Keratinocyte (primary cell): ENCODE results near the gene ATP8A2. TPM values are rescaled to one million over a fixed set of nuclear protein-coding genes. Genes with fewer than 3 reads are reported as not detected.

Experiments
- DNase-seq: peaks from one replicate; pipeline ENCODE4 v3.0.0-alpha.2; 2011; ENCODE audit warnings: low read depth, missing footprints, low spot score
- FAIRE-seq: peaks from 2 replicates; lab custom pipeline; 2011; peaks lifted over from hg19 to GRCh38; lab: Jason Lieb, UNC
- H2AFZ ChIP-seq: 2 replicates; pipeline ENCODE4 v1.6.0; 2012; ENCODE audit warnings: low read length, control low read depth, inconsistent platforms; ENCODE audit not compliant: control insufficient read depth
- H3K27ac ChIP-seq: 2 replicates; pipeline ENCODE4 v1.5.1; 2011; ENCODE audit warnings: low read length; ENCODE audit not compliant: control insufficient read depth, insufficient read depth
- H3K27me3 ChIP-seq: 3 replicates; pipeline ENCODE4 v1.6.0; 2011; ENCODE audit warnings: low read length; ENCODE audit not compliant: control insufficient read depth, insufficient read depth; ENCODE audit errors: extremely low read depth
- H3K36me3 ChIP-seq, 2 experiments: 2 replicates in 1 of 2; 3 replicates in 1 of 2; pipeline ENCODE4 v1.5.1; 2011; ENCODE audit warnings: low read length in 2 of 2, mild to moderate bottlenecking in 1 of 2; ENCODE audit not compliant: control insufficient read depth in 2 of 2, insufficient read depth in 2 of 2; ENCODE audit errors: extremely low read depth in 1 of 2
- H3K4me1 ChIP-seq: 3 replicates; pipeline ENCODE4 v1.5.1; 2011; ENCODE audit warnings: low read length; ENCODE audit not compliant: control insufficient read depth, insufficient read depth; ENCODE audit errors: extremely low read depth
- H3K4me2 ChIP-seq: 3 replicates; pipeline ENCODE4 v1.6.0; 2011; ENCODE audit warnings: low read depth, low read length; ENCODE audit not compliant: control insufficient read depth, insufficient read depth; ENCODE audit errors: extremely low read depth
- H3K4me3 ChIP-seq, 3 experiments: fragments of 200-600 bp in 1 of 3; sonication (generic) in 1 of 3; 2 replicates in 2 of 3; 3 replicates in 1 of 3; pipeline ENCODE4 v1.5.1; 2011 to 2016; ENCODE audit warnings: low read length in 3 of 3, mild to moderate bottlenecking in 3 of 3, control low read depth in 2 of 3, inconsistent platforms in 1 of 3, low read depth in 1 of 3, mixed read lengths in 1 of 3, mixed run types in 1 of 3, moderate library complexity in 1 of 3; ENCODE audit not compliant: control insufficient read depth in 2 of 3, insufficient read depth in 2 of 3; ENCODE audit errors: extremely low read depth in 1 of 3
- H3K79me2 ChIP-seq: 2 replicates; pipeline ENCODE4 v1.6.0; 2012; ENCODE audit warnings: low read length; ENCODE audit not compliant: control insufficient read depth, insufficient read depth
- H3K9ac ChIP-seq: 3 replicates; pipeline ENCODE4 v1.6.0; 2011; ENCODE audit warnings: low read length; ENCODE audit not compliant: control insufficient read depth, insufficient read depth; ENCODE audit errors: extremely low read depth
- H3K9me1 ChIP-seq: 3 replicates; pipeline ENCODE4 v1.6.0; 2011; ENCODE audit warnings: low read length; ENCODE audit not compliant: control insufficient read depth, insufficient read depth; ENCODE audit errors: extremely low read depth
- H3K9me3 ChIP-seq: 2 replicates; pipeline ENCODE4 v1.5.1; 2012; ENCODE audit warnings: low read depth, low read length; ENCODE audit not compliant: control insufficient read depth
- H4K20me1 ChIP-seq: 3 replicates; pipeline ENCODE4 v1.6.0; 2011; ENCODE audit warnings: low read length; ENCODE audit not compliant: control insufficient read depth, insufficient read depth; ENCODE audit errors: extremely low read depth
- EZH2 ChIP-seq: IDR thresholded peaks from one replicate; pipeline ENCODE4 v1.6.1; 2012; ENCODE audit warnings: inconsistent platforms, mild to moderate bottlenecking, low read length, moderate library complexity
- dilution Hi-C: fragments of 300-500 bp; cut with MboI; formaldehyde crosslinking; loops from one replicate; pipeline ENCODE4 v1.7.0; 2020; ENCODE audit warnings: low sequenced_read_pairs; ENCODE audit not compliant: extremely low pct_ligation_motif_present
- polyA plus RNA-seq, 5 experiments: library from polyadenylated mRNA; depleted of rRNA in 3 of 5; stranded (reverse) in 3 of 5; stranded (forward) in 1 of 5; unstranded in 1 of 5; fragments of >200 nt; gene quantifications; 1 replicate in 1 of 5; 2 replicates in 3 of 5; 3 replicates in 1 of 5; pipeline versions ENCODE4 v1.2.1 to v1.2.3, GENCODE V29; 2011 to 2012; ENCODE audit warnings: missing spikeins in 2 of 5, low read depth in 1 of 5, low replicate concordance in 1 of 5
- TF ChIP-seq, protein P1 (sequence below), 3 experiments: IDR thresholded peaks in 1 of 3; conservative IDR thresholded peaks in 1 of 3; optimal IDR thresholded peaks in 1 of 3; 2 replicates in 2 of 3; 3 replicates in 1 of 3; pipeline versions ENCODE3 to v1.5.1; 2011; ENCODE audit warnings: low read length in 3 of 3, mild to moderate bottlenecking in 3 of 3, moderate library complexity in 2 of 3, control low read depth in 1 of 3, inconsistent platforms in 1 of 3; ENCODE audit not compliant: insufficient read depth in 2 of 3; ENCODE audit errors: extremely low read depth in 1 of 3

The ATP8A2 gene
- polyA plus RNA-seq, 1 donor (not counting 4 experiments of a cell fraction or from before 2014, with no cell fraction given), result 0.16 TPM

DNA sequence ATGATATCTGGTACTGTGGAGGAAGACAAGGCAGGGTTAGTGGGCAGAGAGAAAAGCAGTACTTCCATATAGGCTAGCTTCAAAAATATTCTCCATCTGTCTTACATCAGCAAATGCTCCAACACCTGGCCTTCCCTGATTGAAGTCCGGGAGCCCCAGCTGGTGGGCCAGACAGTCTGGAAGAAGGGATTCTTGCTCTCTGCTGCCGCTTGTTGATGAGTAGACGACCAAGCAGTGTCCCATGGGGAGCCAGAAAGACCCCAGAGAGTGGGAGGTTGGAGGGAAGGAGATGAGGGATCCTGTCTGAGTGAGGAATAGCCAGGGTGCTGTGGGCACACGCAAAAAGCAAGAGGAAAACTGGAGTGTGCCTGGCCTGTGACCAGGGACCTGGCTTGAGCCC, 95.1 kb downstream of the ATP8A2 start:
- Histone ChIP-seq H3K79me2 (no peaks in the 10 kb centered on the region), H4K20me1 (no peaks in the 10 kb centered on the region), H3K9me3 (no peaks in the 10 kb centered on the region), H3K9ac (no peak overlapping the region), H3K9me1 (no peaks in the 10 kb centered on the region), H3K4me1 (peaks cover 19% of the 10 kb centered on the region), H3K27ac (no peak overlapping the region), H3K36me3 (no peaks in the 10 kb centered on the region), H3K4me2 (no peak overlapping the region), H2AFZ (no peak overlapping the region), H3K27me3 (peaks cover 15% of the 10 kb centered on the region), H3K4me3 (no peak overlapping the region)
- dilution Hi-C loops, result no loop called here
- no peak for TF ChIP-seq EZH2
- TF ChIP-seq, protein P1, sequence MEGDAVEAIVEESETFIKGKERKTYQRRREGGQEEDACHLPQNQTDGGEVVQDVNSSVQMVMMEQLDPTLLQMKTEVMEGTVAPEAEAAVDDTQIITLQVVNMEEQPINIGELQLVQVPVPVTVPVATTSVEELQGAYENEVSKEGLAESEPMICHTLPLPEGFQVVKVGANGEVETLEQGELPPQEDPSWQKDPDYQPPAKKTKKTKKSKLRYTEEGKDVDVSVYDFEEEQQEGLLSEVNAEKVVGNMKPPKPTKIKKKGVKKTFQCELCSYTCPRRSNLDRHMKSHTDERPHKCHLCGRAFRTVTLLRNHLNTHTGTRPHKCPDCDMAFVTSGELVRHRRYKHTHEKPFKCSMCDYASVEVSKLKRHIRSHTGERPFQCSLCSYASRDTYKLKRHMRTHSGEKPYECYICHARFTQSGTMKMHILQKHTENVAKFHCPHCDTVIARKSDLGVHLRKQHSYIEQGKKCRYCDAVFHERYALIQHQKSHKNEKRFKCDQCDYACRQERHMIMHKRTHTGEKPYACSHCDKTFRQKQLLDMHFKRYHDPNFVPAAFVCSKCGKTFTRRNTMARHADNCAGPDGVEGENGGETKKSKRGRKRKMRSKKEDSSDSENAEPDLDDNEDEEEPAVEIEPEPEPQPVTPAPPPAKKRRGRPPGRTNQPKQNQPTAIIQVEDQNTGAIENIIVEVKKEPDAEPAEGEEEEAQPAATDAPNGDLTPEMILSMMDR (optimal IDR thresholded peaks at IDR 0.05 in 1 of 3, IDR thresholded peaks at IDR 0.05 in 1 of 3, conservative IDR thresholded peaks at IDR 0.05 in 1 of 3; ENCODE audit: extremely low read depth in 1 of 3, insufficient read depth in 2 of 3, low read length in 3 of 3), result no peak
- FAIRE-seq, result no peak
- DNase-seq, result no peak

DNA sequence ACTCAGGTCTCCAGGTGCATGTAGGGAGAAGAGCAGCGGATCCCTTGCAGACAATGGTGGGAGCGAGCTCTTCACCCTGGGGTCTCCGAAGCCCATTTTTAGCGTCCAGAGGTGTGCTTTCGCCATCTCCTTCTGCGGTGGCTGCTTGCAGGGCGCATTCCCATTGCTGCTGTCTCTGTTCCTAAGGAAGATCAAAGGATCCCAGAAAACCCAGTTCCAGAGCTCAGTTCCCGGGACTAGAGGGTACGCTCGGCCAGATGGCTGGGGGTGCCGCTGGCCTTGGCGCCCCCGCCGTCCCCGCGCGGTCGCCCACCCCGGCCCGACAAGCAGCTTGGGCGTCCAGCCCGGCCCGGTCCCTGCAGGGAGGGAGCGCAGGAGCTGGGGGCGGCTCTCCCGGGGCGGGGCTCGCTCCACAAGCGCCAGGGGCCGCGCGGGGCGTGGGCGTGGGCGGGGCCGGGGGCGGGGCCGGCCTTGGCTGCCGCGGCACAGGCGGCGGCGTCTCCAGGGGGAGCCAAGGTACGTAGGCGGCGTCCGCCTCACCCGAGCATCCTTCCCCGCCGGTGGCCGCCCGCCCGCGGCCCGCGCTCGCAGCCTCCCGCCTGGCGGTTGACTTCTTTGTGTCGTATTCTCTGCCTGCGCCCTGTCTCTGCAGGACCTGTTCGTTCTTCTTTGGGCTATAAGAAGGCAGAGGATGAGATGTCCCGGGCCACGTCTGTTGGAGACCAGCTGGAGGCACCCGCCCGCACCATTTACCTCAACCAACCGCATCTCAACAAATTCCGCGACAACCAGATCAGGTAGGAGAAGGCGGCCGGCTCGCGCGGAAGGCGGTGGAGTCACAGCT, 96.8 kb downstream of the ATP8A2 start:
- no peak for TF ChIP-seq EZH2
- TF ChIP-seq, protein P1 (optimal IDR thresholded peaks at IDR 0.05 in 1 of 3, IDR thresholded peaks at IDR 0.05 in 1 of 3, conservative IDR thresholded peaks at IDR 0.05 in 1 of 3; ENCODE audit: extremely low read depth in 1 of 3, insufficient read depth in 2 of 3, low read length in 3 of 3), result peak in 1 of 3 experiments; percentile 6
- no peaks in the 10 kb centered on the region for H4K20me1 ChIP-seq
- FAIRE-seq (no peak), DNase-seq (no peak)
- dilution Hi-C loops, result no loop called here
- H2AFZ ChIP-seq, result peak overlapping the region; percentile 62
- no peak overlapping the region for H3K27ac ChIP-seq
- H3K79me2 ChIP-seq, result no peaks in the 10 kb centered on the region
- peak overlapping the region; percentile 67 for H3K4me2 ChIP-seq
- peaks cover 6% of the 10 kb centered on the region for H3K4me1 ChIP-seq
- H3K9ac ChIP-seq, result no peak overlapping the region
- no peaks in the 10 kb centered on the region for H3K9me1 ChIP-seq
- H3K36me3 ChIP-seq, result no peaks in the 10 kb centered on the region
- peak overlapping the region; percentile 15 to 42 (median 42) for H3K4me3 ChIP-seq
- no peaks in the 10 kb centered on the region for H3K9me3 ChIP-seq
- peaks cover 15% of the 10 kb centered on the region for H3K27me3 ChIP-seq
